NCI-H1105 treated with DMSO at 0.1 percent for 48 hours (cell line): ENCODE results near the gene CCR7.
"Not testable (repeated sequence)": the region's sequence is repeated elsewhere in the genome, so short reads cannot be mapped to it uniquely, and the experiment has no call there.

Experiments used
- DNase-seq: peaks from one replicate; lab custom pipeline; 2025; lab: John Stamatoyannopoulos, UW

CCR7 gene

DNA sequence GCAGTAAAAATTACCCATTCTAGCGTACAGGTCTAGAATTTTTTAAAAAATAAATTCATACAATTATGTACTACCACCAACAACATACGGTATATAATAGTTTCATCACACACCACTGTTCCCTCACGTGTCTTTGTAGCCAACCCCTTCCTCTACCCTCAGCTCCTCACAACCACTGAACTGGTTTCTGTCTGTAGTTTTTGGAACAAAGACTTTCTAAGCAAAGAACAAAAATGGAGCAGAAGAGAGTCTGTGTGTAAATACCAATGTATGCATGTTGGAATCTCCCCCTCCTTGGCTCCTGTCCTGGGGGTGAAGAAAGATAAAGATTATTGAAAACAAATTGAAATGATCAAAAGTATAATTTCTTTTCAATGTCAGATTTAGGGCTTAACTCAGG, 31.9 kb upstream of the CCR7 start:
- DNase-seq = no peak

DNA sequence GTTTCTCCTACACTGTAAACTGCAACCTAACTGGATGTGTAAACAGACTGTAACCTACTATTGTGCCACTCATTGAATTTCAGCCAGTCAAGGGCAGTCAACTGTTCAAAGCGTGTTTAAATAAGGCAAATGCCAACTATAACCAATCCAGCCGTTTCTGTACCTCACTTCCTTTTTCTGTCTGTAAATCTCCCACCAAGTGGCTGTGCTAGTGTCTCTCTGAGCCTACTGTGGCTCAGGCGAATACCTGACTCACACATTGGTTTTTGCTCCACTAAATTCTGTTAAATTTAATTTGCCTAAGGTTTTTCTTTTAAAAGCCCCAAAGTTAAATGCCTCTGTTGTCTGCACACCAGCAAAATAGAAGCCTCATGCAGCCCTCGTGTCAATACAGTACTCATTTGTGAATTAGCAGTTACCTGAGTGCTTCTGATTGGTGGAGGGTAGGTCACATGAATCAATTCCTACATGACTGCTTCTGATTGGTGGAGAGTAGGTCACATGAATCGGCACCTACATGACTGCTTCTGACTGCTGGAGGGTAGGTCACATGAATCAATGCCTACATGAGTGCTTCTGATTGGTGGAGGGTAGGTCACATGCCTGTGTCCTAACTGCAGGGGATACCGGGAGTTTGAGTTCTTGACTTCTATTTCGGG, 31.1 kb upstream of the CCR7 start:
- no peak for DNase-seq

DNA sequence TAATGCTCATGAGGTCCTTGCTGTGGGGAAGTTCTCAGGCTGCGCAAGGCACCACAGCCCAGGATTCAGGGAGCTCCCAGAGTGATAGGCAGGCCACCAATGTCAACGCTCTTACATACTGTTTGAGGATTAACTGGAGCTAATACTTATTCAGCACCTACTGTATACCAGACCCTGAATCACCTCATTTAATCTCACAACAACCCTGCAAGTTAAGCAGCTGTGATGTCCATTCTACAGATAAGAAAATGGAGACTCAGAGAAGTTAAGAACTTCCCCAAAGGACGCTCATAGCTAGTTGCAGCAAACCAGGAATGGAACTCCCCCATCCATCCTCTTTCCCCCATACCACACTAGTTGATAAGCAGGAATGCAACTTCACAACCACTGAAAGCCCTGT, 25.5 kb upstream of the CCR7 start:
- no peak for DNase-seq

DNA sequence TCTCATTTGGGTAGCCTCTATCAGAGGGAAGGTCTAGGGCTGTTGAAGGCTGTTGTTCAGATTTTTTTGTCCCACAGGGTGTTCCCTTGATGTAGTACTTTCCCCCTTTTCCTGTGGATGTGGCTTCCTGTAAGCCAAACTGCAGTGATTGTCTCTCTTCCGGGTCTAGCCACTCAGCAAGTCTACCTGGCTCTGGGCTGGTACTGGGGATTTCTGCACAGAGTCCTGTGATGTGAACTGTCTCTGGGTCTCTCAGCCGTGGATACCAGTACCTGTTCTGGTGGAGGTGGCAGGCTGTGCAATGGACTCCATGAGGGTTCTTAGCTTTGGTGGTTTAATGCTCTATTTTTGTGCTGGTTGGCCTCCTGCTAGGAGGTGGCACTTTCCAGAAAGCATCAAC, 23.3 kb upstream of the CCR7 start:
- no peak for DNase-seq

DNA sequence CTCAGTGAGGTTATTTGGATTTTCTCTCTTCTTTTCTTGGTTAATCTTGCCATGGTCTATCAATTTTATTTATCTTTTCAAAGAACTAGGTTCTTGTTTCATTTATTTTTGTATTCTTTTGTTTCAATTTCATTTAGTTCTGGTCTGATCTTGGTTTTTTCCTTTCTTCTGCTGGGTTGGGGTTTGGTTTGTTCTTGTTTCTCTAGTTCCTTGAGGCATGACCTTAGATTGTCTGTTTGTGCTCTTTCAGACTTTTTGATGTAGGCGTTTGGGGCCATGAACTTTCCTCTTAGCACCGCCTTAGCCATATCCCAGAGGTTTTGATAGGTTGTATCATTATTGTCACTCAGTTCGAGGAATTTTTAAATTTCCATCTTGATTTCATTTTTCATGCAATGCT, 21.0 kb upstream of the CCR7 start:
- DNase-seq = not testable (repeated sequence)

DNA sequence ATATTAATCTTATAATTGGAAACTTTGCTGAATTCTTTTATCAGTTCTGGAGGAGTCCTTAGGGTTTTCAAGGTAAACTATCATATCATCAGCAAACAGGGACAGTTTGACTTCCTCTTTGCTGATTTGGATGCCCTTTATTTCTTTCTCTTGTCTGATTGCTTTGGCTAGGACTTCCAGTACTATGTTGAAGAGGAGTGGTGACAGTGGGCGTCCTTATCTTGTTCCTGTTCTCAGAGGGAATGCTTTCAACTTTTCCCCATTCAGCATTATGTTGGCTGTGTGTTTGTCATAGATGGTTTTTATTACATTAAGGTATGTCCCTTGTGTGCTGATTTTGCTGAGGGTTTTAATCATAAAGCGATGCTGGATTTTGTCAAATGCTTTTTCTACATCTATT, 19.7 kb upstream of the CCR7 start:
- not testable (repeated sequence) for DNase-seq

DNA sequence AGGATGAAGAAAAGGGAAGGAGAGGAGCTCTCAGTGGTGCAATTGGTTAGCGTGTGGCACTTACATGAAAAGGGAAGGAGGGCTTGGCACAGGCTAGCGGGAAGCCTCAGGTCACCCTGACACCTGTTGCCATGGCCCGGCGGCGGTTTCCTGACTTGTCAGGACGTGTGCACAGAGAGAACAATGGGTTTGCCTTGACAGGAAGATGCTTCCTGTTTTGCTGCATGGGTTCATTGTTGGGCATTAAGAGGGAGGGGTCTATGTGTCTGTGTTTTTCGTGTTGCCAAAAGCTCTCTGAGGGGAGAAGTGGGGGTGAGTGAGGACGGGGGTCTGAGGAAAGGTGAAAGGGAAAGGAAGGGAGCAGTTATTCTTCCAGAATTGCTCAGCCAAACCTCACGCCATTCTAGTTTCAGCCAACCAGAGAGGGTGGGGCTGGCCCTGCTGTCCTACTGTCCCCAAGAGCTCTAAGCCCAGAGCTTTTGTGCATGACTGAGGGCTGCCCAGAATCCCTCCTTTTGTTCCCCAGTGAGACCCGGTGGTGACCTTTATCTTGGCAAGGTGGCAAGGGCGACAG, 17.1 kb upstream of the CCR7 start:
- DNase-seq = peak; percentile 89

DNA sequence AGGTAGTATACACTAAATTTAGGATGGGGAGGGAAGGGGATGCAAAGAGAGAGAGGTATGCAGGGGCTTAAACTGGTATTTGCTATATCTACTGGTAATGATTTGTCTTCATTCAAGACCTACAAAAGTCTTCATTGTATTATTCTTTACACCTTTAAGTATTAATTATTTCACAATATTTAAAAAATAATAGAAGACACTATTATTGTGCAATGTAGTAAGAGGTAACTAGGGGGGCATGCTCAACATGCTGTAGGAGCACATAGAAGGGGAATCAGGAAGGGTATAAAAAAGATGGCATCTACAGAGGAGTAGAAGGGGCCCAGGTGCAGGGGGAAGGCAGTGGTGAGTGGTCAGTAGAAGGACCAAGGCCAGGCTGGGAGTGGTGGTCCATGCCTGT, 14.9 kb upstream of the CCR7 start:
- DNase-seq = no peak

DNA sequence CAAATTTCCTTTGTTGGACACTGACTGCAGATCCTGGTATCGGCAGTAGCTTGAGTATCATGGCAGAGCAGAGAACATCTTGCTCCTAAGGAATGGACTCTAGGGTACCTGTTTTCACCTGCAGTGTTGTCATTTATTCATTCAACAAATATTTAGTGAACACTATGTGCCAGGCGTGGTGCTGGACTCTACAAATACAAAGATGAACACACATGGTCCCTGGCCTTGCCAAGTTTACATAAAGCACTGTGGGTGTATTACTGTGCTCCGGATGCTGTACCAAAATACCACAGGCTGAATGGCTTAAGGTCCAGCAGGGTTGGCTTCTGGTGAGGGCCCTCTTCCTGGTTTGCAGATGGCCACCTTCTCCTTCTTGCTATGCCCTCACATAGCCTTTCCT, 14.2 kb upstream of the CCR7 start:
- DNase-seq = no peak

DNA sequence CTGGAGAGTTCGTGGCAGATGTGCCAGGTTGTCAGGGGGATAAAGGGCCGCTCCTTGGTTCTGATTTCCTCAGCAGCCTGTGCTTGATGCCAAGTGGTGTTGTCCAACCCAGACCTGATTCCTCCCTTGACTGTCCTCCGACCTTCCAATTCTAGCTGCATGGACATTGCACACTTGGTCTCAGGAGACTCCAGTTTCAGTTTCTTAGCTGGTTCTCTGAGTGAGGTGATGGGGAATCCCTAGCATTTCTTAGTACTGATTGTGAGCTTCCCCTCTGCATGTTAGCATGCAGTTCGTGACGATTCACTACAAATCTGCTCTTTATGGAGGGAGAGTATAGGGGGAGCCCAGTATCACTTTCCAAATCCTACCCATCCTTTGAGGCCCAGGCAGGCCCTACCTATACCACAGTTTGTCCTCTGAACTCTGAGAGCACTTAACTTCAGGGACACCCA, 12.4 kb upstream of the CCR7 start:
- no peak for DNase-seq

DNA sequence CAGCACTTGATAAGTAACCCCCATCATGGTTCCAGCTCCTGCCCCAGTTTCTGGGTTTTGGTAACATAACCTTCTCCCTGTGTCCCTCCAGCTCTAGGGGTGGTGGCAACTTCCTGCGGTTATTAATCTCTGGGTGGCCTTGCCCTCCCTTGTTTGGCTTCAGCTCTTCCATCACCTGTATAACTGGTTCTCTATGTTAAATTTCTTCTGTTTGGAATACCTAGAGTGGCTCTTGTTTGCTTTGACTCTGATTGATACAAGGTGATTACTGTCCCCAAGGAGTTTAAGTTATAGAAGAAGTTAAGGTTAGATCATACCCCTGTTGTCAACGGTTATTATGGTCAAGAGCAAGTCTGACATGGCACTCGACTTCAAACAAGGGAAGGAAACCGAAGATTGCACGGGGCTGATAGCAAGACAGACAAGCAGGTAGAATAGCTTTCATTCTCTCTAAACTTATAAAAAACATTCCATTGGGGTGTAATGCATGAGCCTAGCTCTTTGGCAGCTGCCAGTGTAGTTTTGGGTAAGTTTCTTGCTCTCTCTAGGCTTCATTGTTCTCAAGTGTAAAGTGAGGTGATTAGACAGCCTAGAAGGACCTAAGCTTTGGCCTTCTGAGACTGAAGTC, 11.0 kb upstream of the CCR7 start:
- DNase-seq = no peak

DNA sequence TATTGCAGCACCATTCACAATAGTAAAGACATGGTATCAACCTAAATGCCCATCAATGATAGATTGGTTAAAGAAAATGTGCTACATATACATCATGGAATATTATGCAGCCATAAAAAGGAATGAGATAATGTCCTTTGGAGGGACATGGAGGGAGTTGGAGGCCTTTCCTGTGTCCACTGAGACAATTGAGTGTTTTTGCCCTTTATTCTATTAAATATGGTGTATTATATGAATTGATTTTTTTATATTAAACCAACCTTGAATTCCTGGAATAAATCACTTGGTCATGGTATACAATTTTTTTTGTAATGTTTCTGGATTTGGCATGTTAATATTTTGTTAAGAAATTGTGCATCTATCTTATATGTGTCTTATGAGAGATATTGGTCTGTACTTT, 9.0 kb upstream of the CCR7 start:
- no peak for DNase-seq

DNA sequence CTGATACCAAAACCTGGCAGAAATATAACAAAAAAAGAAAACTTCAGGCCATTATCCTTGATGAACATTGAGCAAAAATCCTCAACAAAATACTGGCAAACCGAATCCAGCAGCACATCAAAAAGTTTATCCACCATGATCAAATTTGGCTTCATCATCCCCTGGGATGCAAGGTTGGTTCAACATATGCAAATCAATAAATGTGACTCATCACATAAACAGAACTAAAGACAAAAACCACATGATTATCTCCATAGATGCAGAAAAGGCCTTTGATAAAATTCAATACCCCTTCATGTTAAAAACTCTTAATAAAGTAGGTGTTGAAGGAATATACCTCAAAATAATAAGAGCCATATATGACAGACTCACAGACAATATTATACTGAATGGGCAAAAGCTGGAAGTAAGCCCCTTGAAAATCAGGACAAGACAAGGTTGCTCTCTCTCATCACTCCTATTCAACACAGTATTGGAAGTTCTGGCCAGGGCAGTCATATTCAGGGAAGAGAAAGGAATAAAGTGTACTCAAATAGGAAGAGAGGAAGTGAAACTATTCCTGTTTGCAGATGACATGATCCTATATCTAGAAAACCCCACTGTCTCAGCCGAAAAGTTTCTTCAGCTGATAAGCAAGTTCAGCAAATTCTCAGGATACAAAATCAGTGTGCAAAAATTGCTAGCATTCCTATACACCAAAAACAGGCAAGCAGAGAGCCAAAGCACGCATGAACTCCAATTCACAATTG, 7.1 kb upstream of the CCR7 start:
- DNase-seq = not testable (repeated sequence)

DNA sequence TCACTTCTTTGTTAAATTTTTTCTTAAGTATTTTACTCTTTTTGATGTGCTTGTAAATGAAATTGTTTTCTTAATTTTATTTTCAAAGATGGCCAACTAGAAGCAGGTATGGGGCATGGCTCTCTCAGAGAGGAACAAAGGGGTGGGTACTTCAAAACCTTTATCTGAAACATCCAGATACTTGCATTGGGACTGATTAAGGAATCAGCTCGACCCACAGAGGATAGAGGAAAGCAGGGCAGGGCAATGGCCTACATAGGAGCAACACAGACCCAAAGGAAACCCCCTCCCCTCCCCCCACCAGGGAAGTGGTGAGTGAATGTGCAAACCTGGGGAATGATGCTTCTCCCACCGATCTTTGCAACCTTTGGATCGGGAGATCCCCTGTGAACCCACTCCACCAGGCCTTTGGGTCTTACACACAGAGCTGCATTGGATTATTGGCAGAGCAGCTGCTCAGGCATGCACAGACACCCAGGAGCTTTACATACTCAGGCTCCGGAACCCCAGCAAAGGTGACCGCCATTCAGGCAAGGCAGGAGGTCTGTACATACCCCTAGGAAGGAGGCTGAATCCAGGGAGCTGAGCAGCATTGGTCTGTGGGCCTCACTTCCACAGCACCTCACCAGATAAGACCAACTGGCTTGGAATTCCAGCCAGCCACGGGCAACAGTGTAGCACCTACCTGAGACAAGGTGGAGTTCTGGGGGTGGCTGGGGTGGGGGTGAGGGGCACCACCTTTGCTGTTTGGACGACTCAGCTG, 3.0 kb upstream of the CCR7 start:
- DNase-seq = no peak

DNA sequence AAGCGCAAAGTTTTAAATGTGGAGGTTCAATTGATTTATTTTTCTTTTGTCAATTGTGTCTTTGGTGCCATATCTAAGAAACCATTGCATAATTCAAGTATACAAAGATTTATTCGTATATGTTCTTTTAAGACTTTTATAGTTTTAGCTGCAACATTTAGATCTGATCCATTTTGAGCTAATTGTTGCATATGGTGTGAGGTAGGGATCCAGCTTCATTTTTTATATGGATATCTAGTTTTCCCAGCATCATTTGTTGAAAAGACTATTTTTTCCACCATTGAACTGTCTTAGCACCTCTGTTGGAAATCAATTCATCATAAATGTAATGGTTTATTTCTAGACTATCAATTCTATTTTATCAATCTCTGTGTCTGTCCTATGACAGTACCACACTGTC, 2.1 kb upstream of the CCR7 start:
- DNase-seq = no peak

DNA sequence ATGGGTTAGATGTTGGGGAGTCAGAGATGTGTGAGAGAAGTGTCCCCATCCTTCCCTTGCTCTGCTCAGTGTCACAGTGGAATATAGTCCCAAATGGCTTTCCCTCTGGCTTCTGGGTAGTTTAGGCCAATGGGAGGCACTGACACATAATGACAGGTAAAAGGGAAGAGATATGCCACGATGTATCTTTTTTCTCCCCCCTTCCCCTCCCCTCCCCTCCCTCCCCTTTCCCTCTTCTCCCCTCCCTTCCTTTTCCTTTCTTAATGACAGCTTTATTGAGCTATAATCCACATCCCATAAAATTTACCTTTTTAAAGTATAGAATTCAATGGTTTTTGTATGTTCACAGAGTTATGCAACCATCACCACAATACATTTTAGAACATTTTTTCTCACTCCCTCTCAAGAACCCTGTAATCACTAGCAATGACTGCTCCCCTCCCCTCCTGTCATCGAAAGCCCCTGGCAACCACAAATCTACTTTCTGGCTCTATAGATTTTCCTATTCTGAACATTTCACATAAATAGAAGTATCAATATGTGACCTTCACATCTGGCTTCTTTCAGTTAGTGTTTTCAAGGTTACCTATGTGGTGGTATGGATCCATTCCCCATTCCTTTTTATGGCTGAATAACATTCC, 617 bp upstream of the CCR7 start:
- no peak for DNase-seq

DNA sequence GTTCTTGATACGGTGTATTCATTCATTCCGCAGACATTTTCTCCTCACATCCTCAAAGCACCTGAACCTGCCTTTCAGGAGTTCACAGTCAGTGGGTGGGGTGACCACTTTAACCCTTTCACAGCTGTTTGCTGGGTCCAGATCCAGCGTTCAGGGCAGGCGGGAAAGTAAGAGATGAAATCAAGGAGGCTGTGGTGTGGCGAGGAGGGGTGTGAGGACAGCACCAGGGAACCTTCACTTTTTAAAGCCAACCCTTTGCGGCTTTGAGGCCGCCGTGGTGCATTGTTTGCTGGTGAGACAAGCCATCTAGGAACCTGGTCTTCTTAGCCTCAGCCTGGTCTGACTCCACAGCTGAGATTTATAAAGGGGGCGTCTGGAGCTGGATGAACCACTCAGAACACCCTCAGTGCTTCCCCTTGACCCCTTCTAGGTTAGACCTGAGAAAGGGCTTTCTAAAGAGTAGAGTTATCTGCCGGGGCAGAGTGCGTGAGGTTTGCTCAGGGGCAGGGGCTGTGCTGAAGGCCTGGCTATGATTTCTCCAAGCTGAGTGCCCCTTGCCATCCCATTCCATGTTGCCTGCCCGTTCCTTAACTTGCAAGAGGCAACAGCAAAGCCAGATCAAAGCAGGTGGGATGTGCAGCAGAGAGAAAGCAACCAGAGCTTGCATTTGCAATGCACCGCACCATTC, 933 bp downstream of the CCR7 start:
- no peak for DNase-seq

DNA sequence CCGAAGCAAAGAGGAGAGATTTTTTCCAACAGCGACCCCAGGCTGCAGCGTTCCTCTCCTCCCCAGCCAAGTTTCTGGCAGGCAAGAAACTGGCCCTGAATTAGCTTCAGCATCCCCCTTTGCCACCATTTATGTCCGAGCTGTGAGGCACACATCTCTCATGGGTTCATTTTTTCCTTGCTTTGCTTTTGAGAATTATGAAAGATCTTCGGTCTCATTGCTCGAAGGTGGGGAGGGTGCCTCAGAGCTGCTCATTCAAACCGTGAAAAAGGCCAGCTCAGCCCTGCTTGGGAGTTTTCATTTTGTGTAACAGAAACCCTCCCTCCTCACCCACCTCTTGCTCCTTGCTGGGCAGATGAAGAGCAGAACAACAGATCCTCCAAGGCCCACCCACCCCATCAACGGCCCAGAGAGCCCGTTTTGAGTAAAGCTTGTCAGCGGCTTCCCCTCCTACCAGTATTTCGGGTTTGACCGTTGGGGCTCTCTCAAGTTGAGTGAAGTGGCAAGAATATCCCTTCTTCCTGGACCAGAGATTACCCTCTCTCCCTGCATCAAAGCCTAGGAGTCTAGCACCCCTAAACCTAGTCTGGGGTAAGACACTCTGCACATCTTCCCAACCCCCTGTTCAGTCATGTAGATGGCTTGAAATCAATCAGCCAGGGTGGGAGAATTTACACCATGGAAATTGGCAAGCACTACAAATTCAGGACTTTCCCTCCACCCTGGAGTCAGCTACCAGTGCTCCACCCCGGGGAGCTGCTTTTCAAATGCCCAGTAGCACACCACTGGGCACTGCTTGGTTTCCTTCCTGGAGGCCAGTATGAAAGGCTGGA, 1.8 kb downstream of the CCR7 start:
- no peak for DNase-seq

DNA sequence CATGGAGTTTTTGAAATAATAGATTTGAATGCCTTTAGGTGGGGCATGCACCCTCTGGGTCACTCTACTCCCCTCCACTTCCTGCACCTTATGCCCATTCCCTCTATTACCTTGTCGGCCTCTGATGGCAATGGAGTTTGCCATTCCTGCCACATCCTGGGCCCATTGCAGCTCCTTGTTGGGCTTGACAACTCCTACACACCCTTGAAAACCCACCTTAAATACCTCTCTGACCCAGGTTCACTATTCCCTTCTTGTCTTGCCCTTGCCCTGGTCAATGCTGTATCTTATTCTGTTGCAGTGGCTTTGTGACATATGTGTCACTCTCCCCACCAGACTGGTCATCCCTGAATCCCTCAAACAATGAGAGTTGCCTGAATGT, 2.4 kb downstream of the CCR7 start:
- DNase-seq = no peak

DNA sequence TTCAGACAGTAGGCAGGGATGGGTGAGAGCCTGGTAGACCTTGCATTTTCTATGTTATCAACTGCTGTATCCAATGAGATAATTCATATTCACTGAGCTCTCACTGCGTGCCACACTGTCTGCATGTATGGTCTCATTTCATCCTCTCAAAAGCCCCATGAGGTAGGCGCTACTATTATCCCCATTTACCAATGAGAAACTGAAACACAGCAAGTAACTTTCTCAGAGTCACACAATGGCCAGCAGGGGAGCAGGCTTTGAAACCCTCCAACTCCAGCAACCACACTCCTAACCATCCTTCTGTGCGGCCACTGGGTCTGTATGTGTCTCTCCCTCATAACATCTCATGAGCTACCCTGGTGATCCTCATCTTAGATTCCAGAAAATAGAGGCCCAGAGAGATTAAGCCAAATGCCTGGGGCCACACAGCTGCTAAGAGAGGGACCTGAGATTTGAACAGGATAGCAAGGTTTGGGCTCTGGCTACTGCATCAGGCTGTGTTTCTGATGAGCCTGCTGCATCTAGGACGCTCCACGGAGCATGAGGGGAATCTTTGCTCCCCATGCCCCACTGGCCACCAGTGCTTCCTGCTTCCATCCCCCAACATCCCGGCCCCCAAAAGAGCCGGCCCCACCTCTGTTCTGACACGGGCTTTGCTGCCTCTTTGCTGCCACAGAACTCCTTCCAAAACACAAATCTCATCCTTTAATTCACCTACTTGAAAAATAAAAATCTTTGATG, 3.2 kb downstream of the CCR7 start:
- no peak for DNase-seq
